Measurements from ENCODE around the gene ARHGAP4. TPM values are rescaled to one million over a fixed set of nuclear protein-coding genes. Genes with fewer than 3 reads are reported as not detected.

The ARHGAP4 gene
- total and polyA plus RNA-seq, 2 donors (not counting 3 experiments of a cell fraction or from before 2014, with no cell fraction given), result 20.9 to 33.3 TPM

GRCh38 chrX:153903238-153903980 is 22.7 kb downstream of the ARHGAP4 start:
- Histone ChIP-seq H3K9me3 (replicated peaks; ENCODE audit: control insufficient read depth, insufficient read depth, low read length) (no peaks in the 10 kb centered on the region), H3K4me1 (ENCODE audit: control insufficient read depth, extremely low read depth, insufficient read depth, low read length) (no peaks in the 10 kb centered on the region), H3K36me3 (ENCODE audit: control insufficient read depth in 2 of 2, extremely low read depth in 1 of 2, insufficient read depth in 2 of 2, low read length in 2 of 2) (no peaks in the 10 kb centered on the region), H3K27ac (ENCODE audit: insufficient read depth, low read depth, low read length) (no peak overlapping the region), H3K9me1 (replicated peaks; ENCODE audit: control insufficient read depth, extremely low read depth, insufficient read depth, low read length) (no peaks in the 10 kb centered on the region), H2AFZ (ENCODE audit: low read depth, low read length) (no peak overlapping the region), H3K9ac (replicated peaks; ENCODE audit: extremely low read depth, insufficient read depth, low read length) (no peak overlapping the region), H3K4me2 (ENCODE audit: insufficient read depth, low read length) (no peak overlapping the region), H3K4me3 (replicated peaks in 1 of 3; ENCODE audit: insufficient read depth in 1 of 3, low read depth in 1 of 3, low read length in 3 of 3) (no peak overlapping the region), H4K20me1 (replicated peaks; ENCODE audit: control insufficient read depth, extremely low read depth, insufficient read depth, low read length) (no peaks in the 10 kb centered on the region), H3K27me3 (ENCODE audit: control insufficient read depth in 2 of 2, insufficient read depth in 2 of 2, low read length in 2 of 2) (no peaks in the 10 kb centered on the region), H3K79me2 (ENCODE audit: control insufficient read depth, insufficient read depth, low read length) (no peaks in the 10 kb centered on the region)
- ChIA-PET POLR2A (no interaction called here), CTCF (interaction anchor here (1.0 kb wide), 1 partner anchor 18 kb away, joined by 3 read pairs; no protein-coding TSS in a partner anchor)
- no peak for TF ChIP-seq JUN (IDR thresholded peaks at IDR 0.05; ENCODE audit: borderline replicate concordance, insufficient read depth, insufficient read length, low read depth)
- no peak for TF ChIP-seq FOS (IDR thresholded peaks at IDR 0.05; ENCODE audit: borderline replicate concordance, insufficient read depth, low read length)
- no peak for TF ChIP-seq POLR2AphosphoS5 (IDR thresholded peaks at IDR 0.05; ENCODE audit: insufficient read depth, low read depth, low read length)
- intact Hi-C loops (cut with micrococcal nuclease) (no loop called here), dilution Hi-C loops (cut with MboI; ENCODE audit: extremely low pct_ligation_motif_present, low sequenced_read_pairs) (no loop called here)
- no peak for FAIRE-seq
- BruUV-seq (replicated peaks), result no TSS peak
- peak; percentile 6 for DNase-seq (ENCODE audit: low read depth, low spot score)

- FAIRE-seq (no peak), DNase-seq (ENCODE audit: low read depth, low spot score) (peak; percentile 2)
- no peaks in the 10 kb centered on the region for H4K20me1 ChIP-seq (replicated peaks; ENCODE audit: control insufficient read depth, extremely low read depth, insufficient read depth, low read length)
- peaks cover 0 to 5% of the 10 kb centered on the region in 2 experiments for H3K27me3 ChIP-seq (ENCODE audit: control insufficient read depth in 2 of 2, insufficient read depth in 2 of 2, low read length in 2 of 2)
- no peak overlapping the region for H3K4me2 ChIP-seq (ENCODE audit: insufficient read depth, low read length)
- ChIA-PET CTCF (interaction anchor here (1.0 kb wide), 1 partner anchor 19 kb away, joined by 3 read pairs; no protein-coding TSS in a partner anchor), POLR2A (no interaction called here)
- no peaks in the 10 kb centered on the region for H3K9me3 ChIP-seq (replicated peaks; ENCODE audit: control insufficient read depth, insufficient read depth, low read length)
- intact Hi-C loops (cut with micrococcal nuclease), result no loop called here
- no peaks in the 10 kb centered on the region for H3K79me2 ChIP-seq (ENCODE audit: control insufficient read depth, insufficient read depth, low read length)
- dilution Hi-C loops (cut with MboI; ENCODE audit: extremely low pct_ligation_motif_present, low sequenced_read_pairs), result no loop called here
- TF ChIP-seq POLR2A (IDR thresholded peaks at IDR 0.05; ENCODE audit: low read depth, low read length), result no peak
- TF ChIP-seq GATA2 (IDR thresholded peaks at IDR 0.05; ENCODE audit: insufficient read depth, insufficient read length, low read depth, low read length), result no peak
- TF ChIP-seq POLR2AphosphoS5 (IDR thresholded peaks at IDR 0.05; ENCODE audit: insufficient read depth, low read depth, low read length), result no peak
- no peak for TF ChIP-seq FOS (IDR thresholded peaks at IDR 0.05; ENCODE audit: borderline replicate concordance, insufficient read depth, low read length)
- TF ChIP-seq, protein P1, sequence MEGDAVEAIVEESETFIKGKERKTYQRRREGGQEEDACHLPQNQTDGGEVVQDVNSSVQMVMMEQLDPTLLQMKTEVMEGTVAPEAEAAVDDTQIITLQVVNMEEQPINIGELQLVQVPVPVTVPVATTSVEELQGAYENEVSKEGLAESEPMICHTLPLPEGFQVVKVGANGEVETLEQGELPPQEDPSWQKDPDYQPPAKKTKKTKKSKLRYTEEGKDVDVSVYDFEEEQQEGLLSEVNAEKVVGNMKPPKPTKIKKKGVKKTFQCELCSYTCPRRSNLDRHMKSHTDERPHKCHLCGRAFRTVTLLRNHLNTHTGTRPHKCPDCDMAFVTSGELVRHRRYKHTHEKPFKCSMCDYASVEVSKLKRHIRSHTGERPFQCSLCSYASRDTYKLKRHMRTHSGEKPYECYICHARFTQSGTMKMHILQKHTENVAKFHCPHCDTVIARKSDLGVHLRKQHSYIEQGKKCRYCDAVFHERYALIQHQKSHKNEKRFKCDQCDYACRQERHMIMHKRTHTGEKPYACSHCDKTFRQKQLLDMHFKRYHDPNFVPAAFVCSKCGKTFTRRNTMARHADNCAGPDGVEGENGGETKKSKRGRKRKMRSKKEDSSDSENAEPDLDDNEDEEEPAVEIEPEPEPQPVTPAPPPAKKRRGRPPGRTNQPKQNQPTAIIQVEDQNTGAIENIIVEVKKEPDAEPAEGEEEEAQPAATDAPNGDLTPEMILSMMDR (IDR thresholded peaks at IDR 0.05; ENCODE audit: extremely low read depth in 1 of 2, insufficient read depth in 1 of 2, low read depth in 1 of 2, low read length in 2 of 2), result no peak
- TF ChIP-seq MYC (IDR thresholded peaks at IDR 0.05; ENCODE audit: low read depth, low read length), result no peak
- TF ChIP-seq JUN (IDR thresholded peaks at IDR 0.05; ENCODE audit: borderline replicate concordance, insufficient read depth, insufficient read length, low read depth), result no peak
- no peak for TF ChIP-seq EZH2 (IDR thresholded peaks at IDR 0.05; ENCODE audit: borderline replicate concordance, low read depth, low read length, severe bottlenecking)
- no peak overlapping the region for H3K9ac ChIP-seq (replicated peaks; ENCODE audit: extremely low read depth, insufficient read depth, low read length)
- H3K36me3 ChIP-seq (ENCODE audit: control insufficient read depth in 2 of 2, extremely low read depth in 1 of 2, insufficient read depth in 2 of 2, low read length in 2 of 2), result no peaks in the 10 kb centered on the region
- no peaks in the 10 kb centered on the region for H3K4me1 ChIP-seq (ENCODE audit: control insufficient read depth, extremely low read depth, insufficient read depth, low read length)
- no peak overlapping the region for H3K4me3 ChIP-seq (replicated peaks in 1 of 3; ENCODE audit: insufficient read depth in 1 of 3, low read depth in 1 of 3, low read length in 3 of 3)
- H2AFZ ChIP-seq (ENCODE audit: low read depth, low read length), result no peak overlapping the region
- no peak overlapping the region for H3K27ac ChIP-seq (ENCODE audit: insufficient read depth, low read depth, low read length)
- BruUV-seq (replicated peaks), result no TSS peak
- H3K9me1 ChIP-seq (replicated peaks; ENCODE audit: control insufficient read depth, extremely low read depth, insufficient read depth, low read length), result no peaks in the 10 kb centered on the region
Measured at GRCh38 chrX:153902385-153902784, 23.7 kb downstream of the ARHGAP4 start.

Data from endothelial cell of umbilical vein (primary cell).